IPS DF 6.9 (cell line): ENCODE results near the gene CTRB1.

Experiments used
- DNase-seq: peaks from one replicate; pipeline ENCODE4 v3.0.0-alpha.2; 2013; ENCODE audit warnings: low read depth, low spot score
- H3K27ac ChIP-seq: one replicate; pipeline ENCODE4 v1.5.1; 2013; ENCODE audit warnings: low read length, control low read depth
- H3K27me3 ChIP-seq: 2 replicates; pipeline ENCODE4 v1.6.1; 2013; ENCODE audit warnings: mild to moderate bottlenecking, low read length; ENCODE audit not compliant: control insufficient read depth, insufficient read depth
- H3K36me3 ChIP-seq: 2 replicates; pipeline ENCODE4 v1.6.1; 2013; ENCODE audit warnings: low read length; ENCODE audit not compliant: control insufficient read depth, insufficient read depth
- H3K4me1 ChIP-seq: 2 replicates; pipeline ENCODE4 v1.6.1; 2013; ENCODE audit warnings: low read length; ENCODE audit not compliant: control insufficient read depth, insufficient read depth
- H3K4me3 ChIP-seq: 2 replicates; pipeline ENCODE4 v1.5.1; 2013; ENCODE audit warnings: mild to moderate bottlenecking, low read length
- H3K9me3 ChIP-seq: 2 replicates; pipeline ENCODE4 v1.6.1; 2013; ENCODE audit warnings: low read length, inconsistent platforms; ENCODE audit not compliant: control insufficient read depth, insufficient read depth
- WGBS: extraction: QIAGEN DNeasy Blood & Tissue Kit; methylation state at CpG from one replicate; pipeline ENCODE4 v1.1.7; 2013; ENCODE audit warnings: mixed read lengths, missing lambda C conversion rate; ENCODE audit not compliant: insufficient read length, insufficient coverage; 5-methylcytosine and 5-hydroxymethylcytosine counted together

CTRB1 gene

GRCh38 chr16:75218256-75219076, at the start of gene CTRB1:
Gene CTRB1, plus strand, starts transcription at chr16:75218988. Its CDS starts 20 bp downstream, at chr16:75219008.
- DNase-seq: no peak
- H3K27me3 ChIP-seq: no peaks in the 10 kb centered on the region
- H3K27ac ChIP-seq: no peak within 1 kb of the TSS
- H3K9me3 ChIP-seq: no peaks in the 10 kb centered on the region
- no peaks in the 10 kb centered on the region for H3K36me3 ChIP-seq
- no peak within 1 kb of the TSS for H3K4me3 ChIP-seq
- no CpG with 5 or more reads among the region's 19 CpGs for WGBS
- no peaks in the 10 kb centered on the region for H3K4me1 ChIP-seq

GRCh38 chr16:75169899-75170405, 48.8 kb upstream of the CTRB1 start:
- WGBS: no CpG with 5 or more reads among the region's 10 CpGs
- Histone ChIP-seq H3K27ac (no peak overlapping the region), H3K4me1 (no peaks in the 10 kb centered on the region), H3K4me3 (no peak overlapping the region), H3K9me3 (peaks cover 7% of the 10 kb centered on the region), H3K36me3 (peaks cover 23% of the 10 kb centered on the region; the same call in 1 of the 2 replicates), H3K27me3 (no peaks in the 10 kb centered on the region)
- DNase-seq: no peak

GRCh38 chr16:75172578-75172977, 46.2 kb upstream of the CTRB1 start:
- no peak overlapping the region for H3K4me3 ChIP-seq
- peaks cover 7% of the 10 kb centered on the region for H3K9me3 ChIP-seq
- H3K27me3 ChIP-seq: no peaks in the 10 kb centered on the region
- H3K4me1 ChIP-seq: no peaks in the 10 kb centered on the region
- H3K27ac ChIP-seq: no peak overlapping the region
- H3K36me3 ChIP-seq: peaks cover 20% of the 10 kb centered on the region; the same call in 1 of the 2 replicates
- no CpG with 5 or more reads among the region's 4 CpGs for WGBS
- no peak for DNase-seq

GRCh38 chr16:75175074-75175473, 43.7 kb upstream of the CTRB1 start:
- H3K27me3 ChIP-seq: no peaks in the 10 kb centered on the region
- DNase-seq: no peak
- WGBS: no CpG with 5 or more reads among the region's 3 CpGs
- peaks cover 11% of the 10 kb centered on the region; the same call in 1 of the 2 replicates for H3K36me3 ChIP-seq
- no peaks in the 10 kb centered on the region for H3K4me1 ChIP-seq
- peaks cover 3% of the 10 kb centered on the region; the same call in 1 of the 2 replicates for H3K9me3 ChIP-seq
- no peak overlapping the region for H3K27ac ChIP-seq
- H3K4me3 ChIP-seq: no peak overlapping the region

GRCh38 chr16:75176926-75177325, 41.9 kb upstream of the CTRB1 start:
- Histone ChIP-seq H3K27ac (no peak overlapping the region), H3K36me3 (peaks cover 7% of the 10 kb centered on the region; the same call in 1 of the 2 replicates), H3K27me3 (no peaks in the 10 kb centered on the region), H3K9me3 (peaks cover 3% of the 10 kb centered on the region; the same call in 1 of the 2 replicates), H3K4me1 (no peaks in the 10 kb centered on the region), H3K4me3 (no peak overlapping the region)
- WGBS: no CpG with 5 or more reads among the region's 2 CpGs
- DNase-seq: no peak

- Histone ChIP-seq H3K27ac (no peak overlapping the region), H3K4me3 (no peak overlapping the region), H3K9me3 (peaks cover 3% of the 10 kb centered on the region; the same call in 1 of the 2 replicates), H3K4me1 (no peaks in the 10 kb centered on the region), H3K36me3 (peaks cover 7% of the 10 kb centered on the region; the same call in 1 of the 2 replicates), H3K27me3 (no peaks in the 10 kb centered on the region)
- no peak for DNase-seq
- WGBS: no CpG with 5 or more reads among the region's 6 CpGs
Measured at GRCh38 chr16:75179208-75179607, 39.6 kb upstream of the CTRB1 start.

GRCh38 chr16:75181630-75182029, 37.2 kb upstream of the CTRB1 start:
- H3K4me3 ChIP-seq: no peak overlapping the region
- no peak for DNase-seq
- no peak overlapping the region for H3K27ac ChIP-seq
- no peaks in the 10 kb centered on the region for H3K36me3 ChIP-seq
- H3K27me3 ChIP-seq: no peaks in the 10 kb centered on the region
- no CpG with 5 or more reads among the region's 3 CpGs for WGBS
- no peaks in the 10 kb centered on the region for H3K9me3 ChIP-seq
- H3K4me1 ChIP-seq: no peaks in the 10 kb centered on the region

- WGBS: no CpG with 5 or more reads among the region's 14 CpGs
- H3K4me1 ChIP-seq: no peaks in the 10 kb centered on the region
- no peaks in the 10 kb centered on the region for H3K27me3 ChIP-seq
- no peak for DNase-seq
- no peak overlapping the region for H3K27ac ChIP-seq
- no peaks in the 10 kb centered on the region for H3K36me3 ChIP-seq
- H3K4me3 ChIP-seq: no peak overlapping the region
- no peaks in the 10 kb centered on the region for H3K9me3 ChIP-seq
Measured at GRCh38 chr16:75188832-75189477, 29.8 kb upstream of the CTRB1 start.

GRCh38 chr16:75189638-75190245, 29.0 kb upstream of the CTRB1 start:
- Histone ChIP-seq H3K27me3 (no peaks in the 10 kb centered on the region), H3K36me3 (no peaks in the 10 kb centered on the region), H3K9me3 (no peaks in the 10 kb centered on the region), H3K27ac (no peak overlapping the region), H3K4me1 (no peaks in the 10 kb centered on the region), H3K4me3 (no peak overlapping the region)
- no CpG with 5 or more reads among the region's 8 CpGs for whole genome bisulfite sequencing
- DNase-seq: no peak

- no peaks in the 10 kb centered on the region for H3K9me3 ChIP-seq
- no CpG with 5 or more reads among the region's 21 CpGs for WGBS
- DNase-seq: no peak
Measured at GRCh38 chr16:75192606-75193264, 26.1 kb upstream of the CTRB1 start.

More at GRCh38 chr16:75192606-75193264, 26.1 kb upstream of the CTRB1 start:
- Histone ChIP-seq H3K27ac (no peak overlapping the region), H3K36me3 (no peaks in the 10 kb centered on the region), H3K27me3 (no peaks in the 10 kb centered on the region), H3K4me3 (no peak overlapping the region), H3K4me1 (no peaks in the 10 kb centered on the region)
